GM19025 (cell line): ENCODE results near the gene SERPINA3.

Experiments
- ATAC-seq: cut with Tn5 transposase; IDR thresholded peaks from one replicate; pipeline ENCODE4 v1.9.1; 2021; ENCODE audit warnings: mild to moderate bottlenecking, low read depth, moderate library complexity; ENCODE audit not compliant: unreplicated experiment

Gene SERPINA3

DNA sequence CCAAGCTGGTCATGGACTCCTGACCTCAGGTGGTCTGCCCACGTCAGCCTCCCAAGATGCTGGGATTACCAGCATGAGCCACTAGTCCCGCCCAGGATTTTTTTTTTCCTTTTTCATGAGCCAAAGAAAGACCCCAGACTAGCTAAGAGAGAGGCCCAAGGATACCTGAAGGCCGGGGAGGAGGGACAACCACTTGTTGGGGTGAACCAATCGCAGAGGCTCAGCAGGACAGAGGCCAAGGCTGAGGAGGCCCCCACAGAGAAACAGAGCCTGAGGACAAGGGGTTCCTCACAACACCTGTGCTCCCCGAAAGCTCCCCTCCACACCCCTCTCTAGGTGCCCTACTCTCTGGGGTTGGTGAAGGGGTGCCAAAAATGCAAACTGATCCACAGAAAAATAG, 1.0 kb upstream of the SERPINA3 start:
- no peak for ATAC-seq

- no peak for ATAC-seq
Measured at GRCh38 chr14:94612580-94613554, 676 bp downstream of the SERPINA3 start.

- ATAC-seq = no peak
Measured at GRCh38 chr14:94613720-94614644, 1.8 kb downstream of the SERPINA3 start.

DNA sequence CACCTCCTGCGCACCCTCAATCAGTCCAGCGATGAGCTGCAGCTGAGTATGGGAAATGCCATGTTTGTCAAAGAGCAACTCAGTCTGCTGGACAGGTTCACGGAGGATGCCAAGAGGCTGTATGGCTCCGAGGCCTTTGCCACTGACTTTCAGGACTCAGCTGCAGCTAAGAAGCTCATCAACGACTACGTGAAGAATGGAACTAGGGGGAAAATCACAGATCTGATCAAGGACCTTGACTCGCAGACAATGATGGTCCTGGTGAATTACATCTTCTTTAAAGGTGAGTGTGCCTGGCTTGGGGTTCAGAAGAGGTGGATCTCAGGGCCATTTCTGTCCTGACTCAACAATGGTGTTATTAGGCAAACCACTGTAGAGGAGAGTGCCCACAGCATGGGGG, 2.6 kb downstream of the SERPINA3 start:
- no peak for ATAC-seq

DNA sequence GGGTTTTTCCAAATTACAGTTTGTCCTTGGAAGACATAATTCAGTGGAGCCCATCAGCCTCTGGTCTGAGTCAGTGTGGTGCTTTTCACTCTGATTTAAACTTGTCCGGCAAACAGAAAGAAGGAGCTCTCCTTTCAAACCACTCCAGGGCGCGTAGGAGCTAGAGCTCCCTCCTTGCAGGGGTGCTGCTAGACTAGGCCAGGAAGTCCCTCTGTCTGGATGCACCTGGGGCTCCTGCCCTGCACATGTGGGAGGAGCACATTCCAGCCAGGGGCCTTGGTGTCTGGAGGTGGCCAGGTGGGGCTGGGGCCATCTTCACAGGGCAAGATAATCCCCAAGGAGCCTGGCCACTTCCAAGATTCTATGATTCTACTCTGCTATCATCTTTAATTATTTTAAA, 3.1 kb downstream of the SERPINA3 start:
- no peak for ATAC-seq

DNA sequence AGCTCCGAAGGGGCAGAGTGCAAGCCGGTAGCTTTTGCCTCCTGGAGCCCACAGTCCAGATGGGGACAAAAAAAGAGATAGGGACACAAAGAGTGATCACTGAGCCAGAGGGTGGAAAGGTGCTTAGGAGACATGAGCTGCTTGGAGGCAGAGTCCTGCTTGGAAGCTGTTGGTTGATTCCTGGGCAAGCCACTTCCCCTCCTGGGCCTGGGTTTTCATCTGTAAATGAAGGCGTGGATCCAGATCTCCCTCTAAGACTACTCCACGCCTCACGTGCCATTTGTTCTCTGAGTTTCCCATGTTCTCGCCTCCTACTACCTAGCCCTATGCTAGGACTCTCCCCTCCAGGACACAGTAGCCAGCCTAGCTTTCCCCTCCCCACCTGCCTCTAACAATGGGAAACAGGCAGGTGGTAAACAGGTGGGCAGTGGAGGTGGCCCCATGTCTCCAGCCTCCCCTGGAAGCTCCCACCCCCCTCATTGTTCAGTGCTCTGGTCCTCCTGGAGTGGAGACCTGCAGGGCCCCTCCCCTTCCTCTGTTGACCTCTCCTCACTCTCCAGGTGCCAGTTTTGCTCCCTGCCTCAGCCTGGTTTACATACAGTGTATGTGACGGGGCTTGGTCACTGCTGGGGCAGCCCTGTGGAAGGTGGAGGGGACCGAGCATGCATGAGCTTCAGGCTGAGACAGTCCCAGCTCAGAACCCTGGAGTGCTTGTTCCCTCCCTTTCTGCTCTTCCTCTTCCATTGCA, 3.8 kb downstream of the SERPINA3 start:
- no peak for ATAC-seq

DNA sequence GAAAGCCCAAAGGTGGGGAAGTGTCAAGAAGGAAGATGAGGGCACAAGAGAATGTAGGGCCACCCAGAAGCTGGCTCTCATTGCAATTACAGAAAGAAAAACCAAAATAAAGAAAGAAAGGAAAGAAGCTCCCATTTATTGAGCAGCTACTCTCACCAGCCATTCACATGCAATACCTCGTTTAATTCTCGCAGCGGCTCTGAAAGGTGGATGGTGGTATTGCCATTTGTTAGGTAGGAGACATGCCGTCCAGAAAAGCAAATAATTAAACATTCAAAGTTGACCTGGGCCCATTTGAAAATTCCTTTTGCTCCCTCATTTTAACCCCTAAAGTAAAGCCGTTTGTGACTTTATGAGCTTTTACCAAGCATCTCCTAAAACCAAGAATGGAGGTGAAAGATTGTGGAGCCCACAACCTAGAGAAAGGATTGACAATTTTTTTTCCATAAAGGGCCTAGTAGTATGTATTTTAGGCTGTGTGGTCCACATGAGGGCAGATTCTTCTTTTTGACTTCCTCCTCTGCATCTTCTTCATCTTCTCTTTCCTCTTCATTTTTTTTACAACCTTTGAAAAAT, 5.3 kb downstream of the SERPINA3 start:
- no peak for ATAC-seq

- no peak for ATAC-seq
Measured at GRCh38 chr14:94617988-94618822, 6.0 kb downstream of the SERPINA3 start.

DNA sequence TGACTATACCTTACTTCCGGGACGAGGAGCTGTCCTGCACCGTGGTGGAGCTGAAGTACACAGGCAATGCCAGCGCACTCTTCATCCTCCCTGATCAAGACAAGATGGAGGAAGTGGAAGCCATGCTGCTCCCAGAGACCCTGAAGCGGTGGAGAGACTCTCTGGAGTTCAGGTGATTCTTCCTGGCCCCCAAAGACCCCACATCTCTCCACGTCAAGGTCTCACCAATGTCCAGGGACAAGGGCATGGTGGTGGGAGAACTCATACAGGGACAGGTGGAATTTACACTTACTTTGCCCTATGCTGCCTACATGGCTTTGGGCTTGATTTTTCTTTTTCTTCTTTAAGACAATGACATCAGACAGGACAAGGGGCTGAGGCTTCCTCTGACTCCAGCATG, 7.1 kb downstream of the SERPINA3 start:
- no peak for ATAC-seq

DNA sequence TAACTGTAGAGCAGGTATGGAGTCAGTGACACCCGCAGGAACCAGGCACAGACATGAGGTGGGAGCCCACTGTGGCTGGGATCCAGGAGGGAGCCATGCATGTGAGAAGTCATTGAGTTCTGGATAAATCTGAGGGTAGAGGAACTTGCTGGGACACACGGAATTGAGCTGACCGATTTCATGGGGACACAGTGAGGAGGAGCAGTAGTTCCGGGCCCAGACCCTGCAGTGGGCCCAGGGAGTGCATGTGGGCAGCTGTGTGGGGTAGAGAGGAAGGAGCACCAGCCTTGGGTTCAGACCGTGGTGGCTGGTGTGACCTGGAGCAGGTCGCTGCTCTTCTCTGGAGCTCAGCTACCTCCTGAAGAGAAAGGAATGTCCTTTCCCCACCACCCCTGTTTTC, 8.4 kb downstream of the SERPINA3 start:
- ATAC-seq = no peak

- ATAC-seq = no peak
Measured at GRCh38 chr14:94621358-94622134, 9.4 kb downstream of the SERPINA3 start.

DNA sequence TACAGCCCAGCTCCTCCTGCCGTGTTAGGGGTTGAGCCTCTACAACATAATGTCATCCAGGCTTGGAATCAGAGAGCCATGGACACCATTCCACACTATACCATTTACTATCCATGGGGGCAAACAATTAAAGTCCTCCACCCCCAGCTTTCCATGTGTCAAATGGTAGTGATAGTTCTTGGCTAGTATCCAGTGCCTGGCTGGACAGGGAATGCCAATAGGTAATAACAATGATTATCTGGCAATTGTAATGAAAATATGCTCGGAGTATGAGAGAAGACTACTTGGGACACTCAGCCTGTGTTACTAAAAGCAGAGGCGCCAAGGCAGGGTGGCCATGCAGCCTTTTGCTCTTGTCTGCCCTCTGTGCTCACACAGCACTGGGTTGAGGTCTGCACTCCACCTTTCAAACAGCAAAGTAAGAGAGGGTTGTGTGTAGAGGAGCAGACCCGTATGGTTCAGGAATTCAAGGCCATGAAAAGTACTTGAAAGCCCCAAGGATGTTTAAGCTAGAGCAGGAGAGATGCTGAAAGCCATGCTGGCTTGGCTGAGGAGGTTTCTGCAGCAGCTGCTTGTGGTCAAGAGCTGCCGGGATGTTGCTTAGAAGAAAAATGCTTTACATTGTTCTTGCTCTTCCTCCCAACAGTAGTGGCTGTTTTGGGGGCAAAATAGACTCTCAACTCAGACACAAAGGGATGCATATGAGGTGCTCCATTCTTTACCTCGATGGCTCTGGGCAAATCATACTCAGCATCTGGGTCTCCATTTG, 10.6 kb downstream of the SERPINA3 start:
- ATAC-seq = no peak

DNA sequence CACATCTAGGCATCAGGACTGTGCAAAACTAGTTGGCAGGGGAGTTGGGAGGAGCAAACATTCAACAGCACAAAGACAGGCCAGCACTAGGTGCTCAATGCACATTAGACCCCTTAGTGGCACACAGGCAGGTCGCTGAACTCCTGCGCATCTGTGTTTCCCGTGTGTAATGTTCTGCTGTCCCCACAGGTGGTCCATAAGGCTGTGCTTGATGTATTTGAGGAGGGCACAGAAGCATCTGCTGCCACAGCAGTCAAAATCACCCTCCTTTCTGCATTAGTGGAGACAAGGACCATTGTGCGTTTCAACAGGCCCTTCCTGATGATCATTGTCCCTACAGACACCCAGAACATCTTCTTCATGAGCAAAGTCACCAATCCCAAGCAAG, 11.2 kb downstream of the SERPINA3 start:
- no peak for ATAC-seq

DNA sequence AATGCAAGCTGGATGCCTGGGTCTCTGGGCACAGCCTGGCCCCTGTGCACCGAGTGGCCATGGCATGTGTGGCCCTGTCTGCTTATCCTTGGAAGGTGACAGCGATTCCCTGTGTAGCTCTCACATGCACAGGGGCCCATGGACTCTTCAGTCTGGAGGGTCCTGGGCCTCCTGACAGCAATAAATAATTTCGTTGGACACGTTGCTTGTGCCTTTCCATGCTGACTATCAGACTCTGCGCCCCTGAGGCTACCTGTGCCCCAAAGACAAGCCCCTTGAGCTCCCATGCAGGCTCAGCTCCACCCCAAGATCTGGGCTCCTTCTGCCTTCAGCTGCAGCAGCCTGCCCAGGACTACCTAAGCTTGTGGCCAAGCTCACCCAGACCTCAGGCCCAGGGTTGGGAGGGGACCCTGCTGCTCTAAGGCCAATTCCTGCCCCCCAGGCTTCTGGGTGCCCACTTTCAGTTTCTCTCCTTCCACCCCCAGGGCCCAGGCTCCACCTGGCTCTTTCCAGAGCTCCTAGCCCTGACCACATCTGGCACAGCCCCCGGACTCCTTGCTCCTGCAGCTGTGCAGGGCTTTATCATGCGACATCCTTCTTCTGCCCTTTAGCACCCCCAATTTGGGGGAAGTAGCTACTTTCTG, 11.8 kb downstream of the SERPINA3 start:
- no peak for ATAC-seq

DNA sequence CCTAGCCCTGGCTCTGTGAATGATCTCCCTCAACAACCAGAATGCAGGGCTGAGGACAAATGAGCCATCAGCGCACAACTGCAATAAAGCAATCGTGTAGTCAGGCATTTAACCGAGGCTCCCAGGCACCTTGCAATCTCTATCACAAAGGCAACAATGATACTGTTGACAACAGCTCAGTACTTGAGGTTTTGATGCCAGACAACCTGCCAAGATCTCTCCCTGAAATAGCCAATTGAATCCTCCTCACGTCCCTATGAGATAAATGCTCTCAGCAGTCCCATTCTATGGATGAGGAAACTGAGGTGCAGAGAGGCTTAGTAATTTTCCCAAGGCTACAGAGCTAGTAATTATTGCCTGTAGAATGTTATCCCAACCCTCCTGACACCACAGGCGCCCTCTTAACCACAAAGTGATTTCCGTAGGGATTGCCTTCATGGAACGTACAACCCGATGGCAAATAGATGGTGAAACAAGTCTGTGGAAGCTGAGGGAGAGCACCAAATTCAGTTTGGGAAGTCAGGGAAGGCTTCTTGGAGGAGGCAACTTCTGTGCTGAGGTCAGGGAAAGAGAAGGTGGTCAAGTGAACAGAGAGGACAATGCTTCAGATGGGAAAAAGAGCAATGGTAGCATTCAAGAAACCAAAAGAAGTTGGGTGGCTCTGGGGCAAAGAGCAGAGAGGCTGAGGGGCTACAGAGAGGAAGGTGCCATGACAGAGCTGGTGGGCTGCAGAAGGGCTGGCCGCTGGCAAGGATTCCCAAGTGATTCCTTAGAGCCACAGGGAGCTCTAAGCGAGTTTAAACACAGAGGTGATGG, 12.6 kb downstream of the SERPINA3 start:
- no peak for ATAC-seq

- ATAC-seq = no peak
Measured at GRCh38 chr14:94625353-94625635, 13.1 kb downstream of the SERPINA3 start.

DNA sequence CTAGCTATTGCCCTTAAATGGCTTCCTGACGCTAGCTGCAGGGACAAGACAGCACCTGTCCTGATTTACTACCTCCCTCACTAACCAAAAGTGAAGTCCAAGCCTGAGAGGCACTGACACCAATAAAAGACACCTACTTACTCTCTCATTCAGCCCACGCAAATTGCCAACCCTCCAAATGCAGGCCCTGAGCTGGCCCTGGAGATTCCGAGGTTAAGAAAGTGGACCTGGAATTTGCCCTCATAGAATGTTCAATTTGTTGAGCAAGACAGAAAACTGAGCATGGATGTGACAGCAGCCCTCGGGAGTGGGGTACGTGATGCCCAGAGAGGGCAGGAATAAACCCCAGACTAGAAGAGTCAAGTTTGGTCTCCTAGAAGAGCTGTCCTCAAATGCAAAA, 16.4 kb downstream of the SERPINA3 start:
- no peak for ATAC-seq
